ENCODE data around the gene HDGFL2.

Gene HDGFL2

DNA sequence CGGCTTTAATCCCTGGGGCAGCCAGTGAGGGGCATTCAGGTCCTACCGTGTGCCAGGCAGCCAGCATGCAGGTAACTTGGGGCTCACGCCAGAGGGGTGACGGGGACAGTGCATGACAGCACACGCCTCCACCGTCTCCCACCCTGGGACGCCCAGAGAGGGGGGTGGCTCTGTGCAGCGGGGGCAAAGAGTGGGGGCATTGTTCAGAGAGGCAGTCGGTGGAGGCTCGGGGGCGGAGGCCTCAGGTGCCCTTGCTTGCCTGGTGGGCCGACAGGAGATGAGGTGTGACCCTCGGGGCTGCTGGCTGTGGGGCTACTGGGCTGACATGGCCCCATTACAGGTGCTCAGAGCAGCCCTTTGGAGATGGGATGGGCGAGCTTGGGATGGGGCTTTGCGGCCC lies 27.8 kb downstream of the HDGFL2 start:
- no peak for DNase-seq (ENCODE audit: low spot score)

DNA sequence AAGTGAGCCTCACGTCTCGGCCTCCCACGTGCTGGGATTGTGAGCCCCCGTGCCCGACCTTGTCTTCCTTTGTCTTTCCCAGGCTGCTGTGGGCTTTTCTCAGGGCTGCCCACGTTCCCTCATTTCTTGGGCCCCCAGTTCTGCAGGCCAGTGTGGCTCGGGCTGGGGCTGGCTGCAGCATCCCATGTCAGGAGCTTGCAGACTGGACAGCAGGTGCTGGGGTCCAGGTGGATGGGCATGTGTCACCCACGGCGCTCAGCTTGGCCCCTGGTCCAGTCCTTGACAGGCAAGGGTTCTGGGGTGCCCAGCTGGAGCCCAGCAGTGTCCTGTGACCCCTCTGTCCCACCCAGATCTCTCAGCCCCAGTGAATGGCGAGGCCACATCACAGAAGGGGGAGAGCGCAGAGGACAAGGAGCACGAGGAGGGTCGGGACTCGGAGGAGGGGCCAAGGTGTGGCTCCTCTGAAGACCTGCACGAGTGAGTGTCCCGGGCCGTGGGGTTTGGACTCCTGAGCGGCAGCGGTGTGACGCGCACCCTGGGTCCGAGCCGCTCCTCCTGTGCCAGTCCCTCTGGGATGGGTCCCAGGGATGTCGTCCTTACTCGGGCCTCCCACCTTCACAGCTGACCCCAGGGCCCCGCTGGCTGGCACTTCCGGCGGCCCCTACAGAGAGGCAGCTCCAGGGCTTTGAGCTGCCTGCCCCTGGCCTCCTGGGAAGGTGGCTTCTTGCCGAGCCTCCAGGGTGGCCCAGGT lies 28.9 kb downstream of the HDGFL2 start:
- DNase-seq (ENCODE audit: low spot score) = no peak

DNA sequence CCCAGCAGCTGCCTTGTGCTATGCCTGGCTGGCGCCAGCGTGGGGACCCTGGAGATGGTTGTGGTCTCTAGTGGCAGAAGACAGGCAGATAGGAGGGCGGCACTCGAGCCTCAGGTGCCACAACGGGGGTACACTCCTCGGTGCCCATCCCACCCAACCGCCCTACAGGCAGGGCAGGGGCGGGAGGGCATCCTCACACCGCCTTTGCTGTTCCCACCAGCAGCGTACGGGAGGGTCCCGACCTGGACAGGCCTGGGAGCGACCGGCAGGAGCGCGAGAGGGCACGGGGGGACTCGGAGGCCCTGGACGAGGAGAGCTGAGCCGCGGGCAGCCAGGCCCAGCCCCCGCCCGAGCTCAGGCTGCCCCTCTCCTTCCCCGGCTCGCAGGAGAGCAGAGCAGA lies 29.6 kb downstream of the HDGFL2 start:
- DNase-seq (ENCODE audit: low spot score) = no peak

DNA sequence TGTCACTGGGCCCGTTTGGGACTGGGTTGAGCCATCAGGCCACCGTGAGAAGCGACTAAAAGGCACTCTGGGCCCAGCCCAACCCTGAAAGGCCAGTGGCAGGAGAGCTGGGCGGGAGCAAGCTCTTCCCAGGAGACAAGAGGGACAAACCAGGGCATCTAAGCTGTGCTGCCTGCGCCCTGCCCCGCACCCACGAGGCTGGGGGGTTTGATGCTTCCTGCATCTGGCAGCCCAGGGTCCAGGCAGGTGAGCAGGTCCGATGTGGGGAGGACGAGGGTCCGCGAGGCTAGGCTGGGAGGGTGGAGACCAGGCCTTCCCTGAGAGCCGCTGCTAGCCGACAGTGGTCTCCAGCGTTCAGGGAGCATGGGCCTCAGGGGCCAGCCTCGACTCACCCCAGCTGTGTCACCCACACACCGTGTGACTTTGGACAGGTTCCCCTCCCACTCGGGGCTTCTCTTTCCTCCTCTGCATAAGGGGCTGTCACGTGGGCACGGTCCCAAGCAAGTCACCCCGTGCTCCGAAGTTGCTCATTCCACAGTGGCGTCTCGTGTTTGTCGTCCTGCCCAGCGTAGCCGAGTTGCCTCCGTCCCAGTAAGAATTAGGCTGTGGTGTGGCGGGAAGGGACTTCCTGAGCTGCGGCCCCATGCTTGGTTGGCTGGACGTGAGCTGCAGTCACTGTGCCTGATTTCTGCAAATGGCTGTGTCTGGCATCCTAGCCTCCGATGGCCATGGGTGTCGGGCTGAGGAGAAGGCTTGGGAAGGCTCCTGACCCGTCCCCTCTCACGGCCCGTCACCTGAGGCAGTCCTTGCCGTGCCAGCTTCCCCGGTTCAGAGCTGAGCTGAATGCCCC lies 30.4 kb downstream of the HDGFL2 start:
- no peak for DNase-seq (ENCODE audit: low spot score)

DNA sequence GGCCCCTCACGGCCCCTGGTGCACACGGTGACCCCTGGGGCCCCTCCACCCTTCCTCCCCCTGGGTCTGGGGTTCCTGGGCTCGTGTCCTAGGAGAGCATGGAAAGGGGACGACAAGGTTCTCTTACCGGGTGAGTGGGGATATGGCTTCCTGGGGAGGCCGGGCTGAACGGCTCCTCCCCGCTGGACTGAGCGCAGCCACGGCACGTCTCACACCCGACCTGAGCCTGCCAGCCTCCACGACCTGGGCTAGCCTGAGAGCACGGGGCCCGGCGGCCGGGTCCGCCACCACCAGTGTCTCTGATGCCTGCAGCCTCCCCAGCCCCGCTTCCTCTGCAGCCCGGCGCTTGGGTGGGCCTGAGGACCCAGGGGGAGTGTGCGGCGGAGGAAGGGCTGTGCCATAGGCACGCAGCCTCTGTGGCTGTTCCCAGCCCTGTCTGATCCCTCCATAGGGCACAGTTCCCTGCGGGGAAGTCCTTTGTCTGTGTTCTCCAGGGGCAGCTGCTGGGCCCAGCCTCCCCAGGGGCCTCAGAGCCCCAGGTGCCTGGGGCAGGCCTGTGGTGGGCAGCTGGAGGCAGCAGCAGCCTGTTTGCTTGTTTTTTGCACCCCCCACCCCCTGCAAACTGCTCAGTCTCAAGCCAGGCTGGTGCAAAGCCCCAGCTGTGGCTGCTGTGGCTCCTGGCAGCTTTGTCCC lies 31.2 kb downstream of the HDGFL2 start:
- no peak for DNase-seq (ENCODE audit: low spot score)

DNA sequence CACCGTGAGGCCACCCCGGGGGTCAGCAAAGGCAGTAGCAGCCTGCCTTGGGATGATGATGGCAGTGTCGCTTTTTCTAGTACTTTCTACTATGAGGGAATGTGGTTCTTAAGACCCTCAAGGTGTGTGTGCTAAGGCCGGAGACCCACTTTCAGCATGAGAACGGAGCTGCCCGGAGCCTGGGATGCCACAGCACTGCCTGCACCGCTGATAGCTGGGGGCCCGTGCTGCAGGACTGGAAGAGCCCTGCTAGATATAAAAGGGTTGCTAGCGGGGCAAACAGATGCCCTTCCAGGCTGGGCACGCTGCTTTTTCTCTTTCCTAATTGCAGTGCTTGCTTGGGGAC lies 31.7 kb downstream of the HDGFL2 start:
- no peak for DNase-seq (ENCODE audit: low spot score)

DNA sequence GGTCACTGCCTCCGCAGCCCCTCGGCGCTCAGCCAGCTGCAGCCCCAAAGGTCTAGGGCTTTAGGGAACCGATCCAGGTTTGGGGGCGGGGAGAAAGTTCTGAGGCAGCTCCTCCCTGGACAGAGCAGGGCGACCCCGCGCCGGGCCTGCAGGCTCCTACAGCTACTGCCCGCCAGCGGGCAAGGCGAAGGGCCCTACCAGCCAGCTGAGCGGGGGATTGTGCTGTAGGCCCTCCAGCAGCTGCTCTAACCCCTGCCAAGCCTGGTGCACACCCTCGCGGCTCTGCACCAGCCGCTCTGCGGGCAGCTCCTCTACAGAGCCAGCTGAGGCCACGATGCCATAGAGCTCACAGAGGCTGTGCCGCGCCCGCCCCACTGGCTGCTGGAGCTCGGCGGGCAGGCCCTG lies 32.2 kb downstream of the HDGFL2 start:
- no peak for DNase-seq (ENCODE audit: low spot score)

DNA sequence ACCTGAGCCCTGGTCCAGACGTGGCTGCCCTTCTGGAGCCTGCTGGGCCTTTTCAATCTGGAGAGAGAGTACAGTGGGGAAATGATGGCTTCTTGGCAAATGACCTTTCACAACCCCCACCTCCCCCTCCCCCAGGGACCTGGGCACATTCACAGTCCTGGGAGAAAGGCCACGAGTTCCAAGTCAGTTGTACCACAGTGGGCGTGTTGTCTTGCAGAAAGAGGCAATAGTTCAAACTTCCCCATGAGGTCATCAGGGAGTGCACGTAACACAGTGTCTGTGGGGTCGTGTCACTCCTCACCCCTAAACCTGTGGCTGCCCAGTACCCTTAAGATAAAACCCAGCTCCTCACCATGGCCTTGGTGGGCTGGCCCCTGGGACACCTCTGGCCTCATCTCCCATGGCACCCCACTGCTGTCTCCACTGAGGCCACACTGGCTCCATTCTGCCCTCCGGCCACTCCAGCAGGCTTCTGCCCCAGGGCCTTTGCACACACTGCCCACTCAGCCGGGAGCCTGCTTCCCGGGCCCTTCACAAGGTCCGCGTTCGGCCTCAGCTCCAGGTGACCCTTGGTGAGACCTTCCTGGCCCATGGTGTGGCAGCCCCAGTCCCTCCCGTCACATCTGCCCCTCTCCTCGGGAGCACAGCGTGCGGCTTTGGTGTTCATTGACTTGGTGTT lies 32.9 kb downstream of the HDGFL2 start:
- no peak for DNase-seq (ENCODE audit: low spot score)

DNA sequence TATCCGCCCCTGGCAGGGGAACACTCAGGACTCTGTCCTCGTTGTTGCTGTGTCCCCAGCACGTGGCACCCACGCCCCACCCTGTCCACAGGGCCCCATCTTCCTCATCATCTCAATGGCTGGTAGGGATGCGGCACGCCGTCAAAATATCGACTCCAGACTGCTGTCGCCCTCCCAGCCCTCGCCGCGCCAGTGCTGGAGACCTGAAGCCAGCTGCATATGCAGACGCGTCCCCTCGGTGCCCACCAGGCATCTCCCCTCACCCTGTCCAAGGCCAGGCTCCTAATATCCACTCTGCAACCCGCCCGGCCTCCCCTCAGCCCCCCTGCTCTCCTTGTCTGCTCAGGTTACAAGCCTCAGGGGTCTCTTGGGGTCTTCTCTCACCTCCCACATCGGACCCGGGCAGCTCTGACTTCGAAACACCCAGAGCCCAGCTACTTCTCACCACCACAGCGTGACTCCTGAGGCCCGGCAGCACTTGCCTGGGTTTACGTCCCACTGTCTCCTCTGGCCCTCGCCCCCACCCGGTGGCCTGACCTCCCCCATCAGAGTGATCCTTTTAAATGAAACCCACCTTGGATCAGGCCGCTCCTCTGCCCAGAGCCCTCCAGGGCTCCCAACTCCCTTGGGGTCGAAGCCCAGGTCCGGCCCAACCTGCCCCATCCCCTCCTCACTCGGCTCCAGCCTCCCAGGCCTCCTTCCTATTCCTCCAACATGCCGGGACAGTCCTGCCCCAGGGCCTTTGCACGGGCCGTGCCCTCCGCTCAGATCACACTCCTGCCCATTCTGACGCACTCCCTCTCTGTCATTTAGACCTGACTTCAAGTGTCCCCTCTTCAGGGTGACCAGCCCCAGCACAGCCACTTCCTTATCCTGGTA lies 33.7 kb downstream of the HDGFL2 start:
- DNase-seq (ENCODE audit: low spot score) = no peak

DNA sequence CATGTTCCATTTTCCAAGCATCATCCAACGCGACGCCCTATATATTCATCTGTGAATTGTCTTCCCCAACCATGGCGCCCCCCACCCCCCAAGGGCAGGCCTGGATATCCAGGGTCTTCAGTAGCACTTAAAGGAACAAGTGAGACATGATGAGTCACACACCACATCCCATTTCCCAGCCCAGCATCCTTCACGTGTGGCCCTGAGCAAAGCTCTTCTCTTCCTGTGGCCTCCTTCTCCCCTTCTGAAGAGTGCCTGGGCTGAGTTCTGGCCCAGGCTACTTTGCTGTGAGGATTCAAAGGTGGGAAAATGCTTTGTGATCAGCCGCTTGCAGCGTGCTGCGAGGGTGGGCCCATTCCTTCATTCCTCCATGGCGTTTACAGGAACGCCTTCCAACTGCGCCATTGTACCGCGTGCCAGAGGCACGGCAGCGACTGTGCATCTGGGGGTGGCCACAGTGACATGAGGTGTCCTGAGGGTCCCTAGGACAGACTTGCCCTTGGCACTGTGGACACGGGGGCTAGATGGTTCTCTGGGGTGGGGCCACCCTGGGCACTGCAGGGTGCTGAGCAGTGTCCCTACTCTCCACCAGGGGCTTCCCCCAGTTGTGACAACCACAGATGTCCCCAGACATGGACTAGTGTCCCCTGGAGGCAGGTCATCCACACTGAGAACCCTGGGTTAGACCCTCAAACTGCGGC lies 34.5 kb downstream of the HDGFL2 start:
- no peak for DNase-seq (ENCODE audit: low spot score)

DNA sequence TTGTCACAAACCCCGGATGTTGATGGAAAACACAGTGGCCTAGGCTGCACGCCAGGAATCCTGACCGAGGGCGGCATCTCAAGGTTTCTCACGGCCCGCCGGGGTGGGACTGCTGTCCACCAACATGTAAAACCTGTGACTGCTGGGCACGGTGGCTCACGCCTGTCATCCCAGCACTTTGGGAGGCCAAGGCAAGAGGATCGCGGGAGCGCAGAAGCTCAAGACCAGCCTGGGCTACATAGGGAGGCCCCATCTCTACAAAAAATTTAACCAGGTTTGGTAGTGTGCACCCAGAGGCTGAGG lies 35.0 kb downstream of the HDGFL2 start:
- DNase-seq (ENCODE audit: low spot score) = no peak

DNA sequence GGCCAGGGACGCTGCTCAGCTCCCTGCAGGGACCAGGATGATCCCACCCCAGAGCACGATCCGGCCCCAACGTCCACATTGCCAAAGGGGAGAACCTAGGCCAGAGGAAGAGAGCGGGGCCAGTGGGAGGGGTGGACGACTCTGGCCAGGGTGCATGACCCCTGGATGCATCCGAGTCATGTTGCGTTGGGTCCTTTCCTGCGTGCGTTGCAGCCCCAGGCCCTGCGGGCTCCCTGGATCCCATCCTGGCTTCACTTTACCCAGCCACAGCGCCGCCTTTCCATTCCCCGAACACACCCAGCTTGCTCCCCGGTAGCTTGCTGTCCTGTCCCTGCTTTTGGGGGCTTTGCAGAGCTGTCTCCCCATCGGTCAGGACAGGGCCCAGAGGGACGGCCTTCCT lies 35.7 kb downstream of the HDGFL2 start:
- DNase-seq (ENCODE audit: low spot score) = no peak

DNA sequence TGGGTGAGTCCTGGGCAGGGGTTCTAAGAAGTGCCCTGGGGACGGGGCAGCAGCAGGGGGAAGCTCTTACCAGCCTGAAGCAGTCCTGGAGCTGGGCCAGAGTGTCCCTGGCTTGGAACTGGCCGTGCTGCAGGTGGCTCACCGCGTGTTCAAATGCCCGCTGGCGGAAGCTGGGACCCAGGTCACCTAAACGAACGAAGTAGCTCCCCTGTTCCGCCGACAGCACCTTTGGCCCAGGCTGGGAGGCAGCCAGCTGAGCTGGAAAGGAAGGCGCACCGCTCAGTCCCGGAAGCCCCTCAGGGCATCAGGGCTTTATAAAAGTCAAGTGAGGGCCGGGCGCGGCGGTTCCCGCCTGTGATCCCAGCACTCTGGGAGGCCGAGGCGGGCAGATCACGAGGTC lies 36.6 kb downstream of the HDGFL2 start:
- DNase-seq (ENCODE audit: low spot score) = no peak

DNA sequence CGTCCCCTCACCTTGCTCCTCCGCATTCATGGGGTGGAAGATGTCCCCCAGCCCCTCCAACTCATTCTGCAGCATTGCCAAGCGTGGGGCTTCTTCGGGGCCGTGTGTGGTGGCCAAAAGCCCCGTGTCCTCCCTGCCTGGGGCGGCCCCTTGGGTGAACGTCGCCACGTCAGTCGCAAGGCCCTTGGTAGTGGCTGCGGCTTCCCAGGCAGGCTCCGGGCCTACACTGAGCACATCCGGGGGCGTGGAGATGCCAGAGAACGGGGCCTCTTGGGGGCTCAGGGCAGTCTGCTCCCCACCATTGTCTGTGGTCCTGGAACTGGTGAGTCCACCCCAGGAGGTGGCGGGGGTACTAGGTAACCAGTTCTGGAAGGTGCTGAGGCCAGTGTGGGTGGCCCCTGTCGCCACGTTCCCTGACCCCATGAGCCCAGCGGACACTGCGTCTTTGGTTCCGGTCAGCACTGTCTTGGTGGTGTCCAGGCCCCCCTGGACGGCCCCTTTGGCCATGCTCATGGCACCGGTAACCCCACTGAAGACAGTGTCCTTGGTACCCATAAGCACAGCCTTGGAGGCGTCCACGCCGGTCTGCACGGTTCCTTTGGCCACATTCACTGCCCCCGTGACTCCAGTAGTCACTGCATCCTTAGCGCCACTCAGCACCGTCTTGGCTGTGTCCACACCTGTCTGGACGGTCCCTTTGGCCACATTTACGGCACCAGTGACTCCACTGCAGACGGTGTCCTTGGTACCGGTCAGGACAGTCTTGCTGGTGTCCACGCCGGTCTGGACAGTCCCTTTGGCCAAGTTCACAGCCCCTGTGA lies 38.5 kb downstream of the HDGFL2 start:
- no peak for DNase-seq (ENCODE audit: low spot score)

DNA sequence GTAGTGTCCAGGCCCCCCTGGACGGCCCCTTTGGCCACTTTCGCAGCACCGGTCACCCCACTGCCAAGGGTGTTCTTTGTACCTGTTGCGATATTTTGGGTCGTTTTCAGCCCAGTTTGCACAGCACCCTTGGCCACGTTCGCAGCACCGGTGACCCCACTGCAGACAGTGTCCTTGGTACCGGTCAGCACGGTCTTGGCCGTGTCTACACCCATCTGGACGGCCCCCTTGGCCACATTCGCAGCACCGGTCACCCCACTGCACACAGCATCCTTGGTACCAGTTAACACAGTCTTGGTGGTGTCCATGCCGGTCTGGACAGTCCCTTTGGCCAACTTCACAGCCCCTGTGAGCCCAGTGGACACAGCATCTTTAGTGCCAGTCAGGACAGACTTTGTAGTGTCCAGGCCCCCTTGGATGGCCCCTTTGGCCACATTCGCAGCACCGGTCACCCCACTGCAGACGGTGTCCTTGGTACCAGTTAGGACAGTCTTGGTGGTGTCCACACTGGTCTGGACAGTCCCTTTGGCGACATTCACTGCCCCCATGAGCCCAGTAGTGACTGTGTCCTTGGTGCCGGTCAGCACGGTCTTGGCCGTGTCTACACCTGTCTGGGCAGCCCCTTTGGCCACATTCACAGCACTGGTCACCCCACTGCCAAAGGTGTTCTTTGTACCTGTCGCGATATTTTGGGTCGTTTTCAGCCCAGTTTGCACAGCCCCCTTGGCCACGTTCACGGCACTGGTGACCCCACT lies 39.4 kb downstream of the HDGFL2 start:
- DNase-seq (ENCODE audit: low spot score) = no peak

DNA sequence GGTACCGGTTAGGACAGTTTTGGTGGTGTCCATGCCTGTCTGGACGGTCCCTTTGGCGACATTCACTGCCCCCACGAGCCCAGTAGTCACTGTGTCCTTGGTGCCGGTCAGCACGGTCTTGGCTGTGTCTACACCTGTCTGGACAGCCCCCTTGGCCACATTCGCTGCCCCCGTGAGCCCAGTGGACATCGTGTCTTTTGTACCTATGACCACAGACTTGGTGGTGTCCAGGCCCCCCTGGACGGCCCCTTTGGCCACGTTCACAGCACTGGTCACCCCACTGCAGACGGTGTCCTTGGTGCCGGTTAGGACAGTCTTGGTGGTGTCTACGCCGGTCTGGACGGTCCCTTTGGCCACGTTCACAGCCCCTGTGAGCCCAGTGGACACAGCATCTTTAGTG lies 40.0 kb downstream of the HDGFL2 start:
- DNase-seq (ENCODE audit: low spot score) = no peak

DNA sequence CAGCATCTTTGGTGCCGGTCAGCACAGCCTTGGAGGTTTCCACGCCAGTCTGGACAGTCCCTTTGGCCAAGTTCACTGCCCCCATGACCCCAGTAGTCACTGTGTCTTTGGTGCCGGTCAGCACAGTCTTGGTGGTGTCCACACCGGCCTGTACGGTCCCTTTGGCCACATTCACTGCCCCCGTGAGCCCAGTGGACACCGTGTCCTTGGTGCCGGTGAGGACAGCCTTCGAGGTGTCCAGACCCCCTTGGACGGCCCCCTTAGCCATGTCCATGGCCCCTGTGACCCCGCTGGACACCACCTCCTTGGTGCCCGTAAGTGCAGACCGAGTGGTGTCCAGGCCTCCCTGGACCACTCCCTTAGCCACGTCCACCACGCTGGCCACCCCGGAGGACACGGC lies 41.2 kb downstream of the HDGFL2 start:
- no peak for DNase-seq (ENCODE audit: low spot score)

DNA sequence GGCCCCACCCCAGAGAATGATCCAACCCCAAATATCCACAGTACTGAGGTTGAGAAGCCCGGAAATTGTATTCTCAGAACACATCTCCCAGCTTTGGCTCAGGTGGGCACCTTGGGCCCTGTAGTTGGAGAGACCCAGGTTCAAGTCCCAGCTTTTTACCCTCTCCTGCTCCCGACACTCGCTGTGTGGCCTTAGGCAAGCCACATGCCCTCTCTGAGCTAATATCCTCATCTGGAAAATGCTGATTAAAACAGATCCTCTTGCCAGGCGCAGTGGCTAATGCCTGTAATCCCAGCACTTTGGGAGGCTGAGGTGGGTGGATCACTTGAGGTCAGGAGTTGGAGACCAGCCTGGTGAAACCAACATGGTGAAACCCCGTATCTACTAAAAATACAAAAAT lies 43.6 kb downstream of the HDGFL2 start:
- no peak for DNase-seq (ENCODE audit: low spot score)

DNA sequence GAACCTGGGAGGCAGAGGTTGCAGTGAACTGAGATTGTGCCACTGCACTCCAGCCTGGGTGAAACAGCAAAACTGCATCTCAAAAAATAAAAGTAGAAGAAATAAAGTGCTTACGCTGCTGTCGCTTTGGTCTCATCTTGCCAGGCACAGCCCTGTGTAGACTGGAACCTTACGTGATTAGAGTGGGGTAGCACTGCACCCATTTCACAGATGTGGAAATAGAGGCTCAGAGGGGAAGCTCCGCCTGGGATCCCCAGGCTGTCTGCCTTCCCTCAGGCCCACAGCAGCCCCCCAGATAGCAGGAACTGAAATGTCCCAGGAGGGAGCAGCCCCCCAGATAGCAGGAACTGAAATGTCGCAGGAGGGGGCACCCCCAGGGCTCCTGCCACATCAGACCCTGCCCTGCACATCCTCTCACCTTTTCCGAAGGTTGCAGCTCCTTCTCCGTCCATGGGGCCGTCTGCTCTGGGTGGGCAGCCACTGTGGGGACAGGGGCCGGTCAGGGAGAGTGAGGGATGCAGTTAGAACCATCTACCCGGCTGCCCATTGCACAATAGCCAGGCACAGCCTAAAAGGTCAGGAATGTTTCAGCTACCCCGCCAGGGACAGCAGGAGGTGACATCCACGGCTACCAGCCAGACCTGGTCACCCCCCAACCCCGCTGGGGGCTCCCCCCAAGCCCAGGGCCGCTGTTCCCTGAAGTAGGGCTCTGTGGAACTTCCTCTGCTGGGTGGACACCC lies 44.3 kb downstream of the HDGFL2 start:
- no peak for DNase-seq (ENCODE audit: low spot score)
